ENCODE data around the gene SERPINA5. TPM values are rescaled to one million over a fixed set of nuclear protein-coding genes. Genes with fewer than 3 reads are reported as not detected.

Gene SERPINA5
- total and polyA plus RNA-seq, 2 of the 13 experiments (the other 11 are each of a cell fraction or from before 2014, with no cell fraction given), result 449 to 498 TPM

DNA sequence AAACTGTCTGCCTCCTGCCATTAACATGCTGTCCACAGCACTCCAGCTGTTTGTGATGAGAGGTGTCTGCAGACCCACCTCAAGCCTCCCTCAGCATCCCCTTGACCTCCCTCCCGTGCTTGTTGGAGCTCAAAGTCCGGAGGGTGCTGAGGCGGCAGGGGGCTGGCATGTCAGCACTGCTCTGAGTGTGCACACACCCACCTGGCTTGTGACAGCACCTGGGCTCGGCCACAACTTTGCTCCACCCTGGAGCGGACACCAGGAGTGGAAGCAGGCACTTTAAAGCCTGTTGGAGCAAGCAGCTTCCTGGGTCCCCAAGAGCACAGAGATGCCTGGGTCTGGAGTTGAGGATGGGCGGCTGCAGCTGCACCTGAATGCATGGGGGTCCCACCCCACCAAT, 51.9 kb downstream of the SERPINA5 start:
- Histone ChIP-seq H3K4me2 (ENCODE audit: low read depth, low read length) (peak overlapping the region; percentile 23; the same call in 1 of the 2 replicates), H3K36me3 (replicated peaks in 1 of 2; ENCODE audit: control insufficient read depth in 1 of 2, insufficient read depth in 2 of 2, low read length in 2 of 2) (no peaks in the 10 kb centered on the region), H3K4me3 (replicated peaks in 1 of 3; ENCODE audit: insufficient read depth in 1 of 3, low read depth in 2 of 3, low read length in 3 of 3) (no peak overlapping the region), H3K27me3 (ENCODE audit: control insufficient read depth in 1 of 2, insufficient read depth in 2 of 2, low read length in 2 of 2) (no peaks in the 10 kb centered on the region), H3K9ac (ENCODE audit: insufficient read depth, low read depth, low read length) (no peak overlapping the region), H3K9me3 (ENCODE audit: low read length) (no peaks in the 10 kb centered on the region), H2AFZ (ENCODE audit: low read length) (no peak overlapping the region), H3K79me2 (ENCODE audit: insufficient read depth, low read length) (no peaks in the 10 kb centered on the region), H3K27ac (ENCODE audit: extremely low read length, insufficient read depth, low read length) (no peak overlapping the region), H3K4me1 (ENCODE audit: insufficient read depth, low read length) (peaks cover 70% of the 10 kb centered on the region), H4K20me1 (ENCODE audit: insufficient read depth, low read length) (no peaks in the 10 kb centered on the region)
- in situ Hi-C loops (cut with HindIII; ENCODE audit: extremely low pct_ligation_motif_present, low pct_unique_long_range_greater_than_20kb), result no loop called here
- POLR2A ChIA-PET, result interaction anchor here (0.7 to 1.4 kb wide), 2 partner anchors 8 to 34 kb away, joined by 3 read pairs; no protein-coding TSS in a partner anchor
- DNase-seq (ENCODE audit: low spot score) (no peak), ATAC-seq (peak; percentile 30), FAIRE-seq (no peak)
- TF ChIP-seq ZKSCAN5 (CRISPR knock-in tag; IDR thresholded peaks at IDR 0.05) (no peak), ZNF850 (CRISPR knock-in tag; conservative IDR thresholded peaks at IDR 0.05) (no peak), SNAPC2 (CRISPR knock-in tag; IDR thresholded peaks at IDR 0.05) (no peak), ZNF34 (CRISPR knock-in tag; IDR thresholded peaks at IDR 0.05; ENCODE audit: borderline replicate concordance) (no peak), MEIS1 (CRISPR knock-in tag; IDR thresholded peaks at IDR 0.05; ENCODE audit: borderline replicate concordance) (peak; percentile 23; the same call in 1 of the 2 replicates), RBAK (CRISPR knock-in tag; IDR thresholded peaks at IDR 0.05) (no peak), KAT8 (CRISPR knock-in tag; IDR thresholded peaks at IDR 0.05) (no peak), HNF4A (CRISPR knock-in tag; IDR thresholded peaks at IDR 0.05) (peak; percentile 49), ZNF605 (CRISPR knock-in tag; IDR thresholded peaks at IDR 0.05) (no peak), ZNF274 (CRISPR knock-in tag; IDR thresholded peaks at IDR 0.05) (no peak), NCOA1 (CRISPR knock-in tag; IDR thresholded peaks at IDR 0.05) (no peak)
- TF ChIP-seq, protein P1, sequence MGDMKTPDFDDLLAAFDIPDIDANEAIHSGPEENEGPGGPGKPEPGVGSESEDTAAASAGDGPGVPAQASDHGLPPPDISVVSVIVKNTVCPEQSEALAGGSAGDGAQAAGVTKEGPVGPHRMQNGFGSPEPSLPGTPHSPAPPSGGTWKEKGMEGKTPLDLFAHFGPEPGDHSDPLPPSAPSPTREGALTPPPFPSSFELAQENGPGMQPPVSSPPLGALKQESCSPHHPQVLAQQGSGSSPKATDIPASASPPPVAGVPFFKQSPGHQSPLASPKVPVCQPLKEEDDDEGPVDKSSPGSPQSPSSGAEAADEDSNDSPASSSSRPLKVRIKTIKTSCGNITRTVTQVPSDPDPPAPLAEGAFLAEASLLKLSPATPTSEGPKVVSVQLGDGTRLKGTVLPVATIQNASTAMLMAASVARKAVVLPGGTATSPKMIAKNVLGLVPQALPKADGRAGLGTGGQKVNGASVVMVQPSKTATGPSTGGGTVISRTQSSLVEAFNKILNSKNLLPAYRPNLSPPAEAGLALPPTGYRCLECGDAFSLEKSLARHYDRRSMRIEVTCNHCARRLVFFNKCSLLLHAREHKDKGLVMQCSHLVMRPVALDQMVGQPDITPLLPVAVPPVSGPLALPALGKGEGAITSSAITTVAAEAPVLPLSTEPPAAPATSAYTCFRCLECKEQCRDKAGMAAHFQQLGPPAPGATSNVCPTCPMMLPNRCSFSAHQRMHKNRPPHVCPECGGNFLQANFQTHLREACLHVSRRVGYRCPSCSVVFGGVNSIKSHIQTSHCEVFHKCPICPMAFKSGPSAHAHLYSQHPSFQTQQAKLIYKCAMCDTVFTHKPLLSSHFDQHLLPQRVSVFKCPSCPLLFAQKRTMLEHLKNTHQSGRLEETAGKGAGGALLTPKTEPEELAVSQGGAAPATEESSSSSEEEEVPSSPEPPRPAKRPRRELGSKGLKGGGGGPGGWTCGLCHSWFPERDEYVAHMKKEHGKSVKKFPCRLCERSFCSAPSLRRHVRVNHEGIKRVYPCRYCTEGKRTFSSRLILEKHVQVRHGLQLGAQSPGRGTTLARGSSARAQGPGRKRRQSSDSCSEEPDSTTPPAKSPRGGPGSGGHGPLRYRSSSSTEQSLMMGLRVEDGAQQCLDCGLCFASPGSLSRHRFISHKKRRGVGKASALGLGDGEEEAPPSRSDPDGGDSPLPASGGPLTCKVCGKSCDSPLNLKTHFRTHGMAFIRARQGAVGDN (CRISPR knock-in tag; IDR thresholded peaks at IDR 0.05), result peak; percentile 28; the same call in 1 of the 2 replicates
- intact Hi-C loops (cut with micrococcal nuclease; ENCODE audit: unreplicated experiment), result no loop called here
- CTCF ChIA-PET (ENCODE audit: low intra/inter-chr PET ratio, low total read pairs), result no interaction called here
- BruUV-seq (replicated peaks), result no TSS peak
- 27% methylated on average over 3 of the region's 6 CpGs for WGBS (ENCODE audit: low lambda C conversion rate)
